OCI-LY1 (cell line): ENCODE measurements around the gene TULP3.

Source experiments
- H2AFZ ChIP-seq: fragments of 200-600 bp; sonication (generic), shearing (Covaris generic); 2 replicates; pipeline ENCODE4 v1.6.0; 2014; ENCODE audit warnings: antibody characterized with exemption, mild to moderate bottlenecking, low read length
- H3F3A ChIP-seq: fragments of 200-600 bp; sonication (generic), shearing (Covaris generic); 2 replicates; pipeline ENCODE4 v1.6.0; 2014; ENCODE audit warnings: mild to moderate bottlenecking, antibody characterized with exemption, low read length, moderate library complexity; ENCODE audit not compliant: insufficient read depth
- H3K27ac ChIP-seq: fragments of 200-600 bp; sonication (generic); 2 replicates; pipeline ENCODE4 v1.5.1; 2014; ENCODE audit warnings: low read length, mixed run types, mild to moderate bottlenecking, low read depth; ENCODE audit not compliant: poor library complexity, severe bottlenecking
- H3K27me3 ChIP-seq: fragments of 200-600 bp; sonication (generic); 2 replicates; pipeline ENCODE4 v1.6.0; 2014; ENCODE audit warnings: antibody characterized with exemption, mild to moderate bottlenecking, low read length, moderate library complexity; ENCODE audit not compliant: insufficient read depth
- H3K36me3 ChIP-seq: fragments of 200-600 bp; sonication (generic); 2 replicates; pipeline ENCODE4 v1.6.1; 2014; ENCODE audit warnings: mild to moderate bottlenecking, antibody characterized with exemption, low read length, moderate library complexity, mixed read lengths; ENCODE audit not compliant: insufficient read depth
- H3K4me1 ChIP-seq: fragments of 200-600 bp; sonication (generic); 2 replicates; pipeline ENCODE4 v1.5.1; 2014; ENCODE audit warnings: mild to moderate bottlenecking, low read length, moderate library complexity; ENCODE audit not compliant: insufficient read depth, severe bottlenecking
- H3K4me2 ChIP-seq: fragments of 200-600 bp; sonication (generic), shearing (Covaris generic); 2 replicates; pipeline ENCODE4 v1.6.1; 2014; ENCODE audit warnings: low read length
- H3K4me3 ChIP-seq: fragments of 200-600 bp; sonication (generic); 2 replicates; pipeline ENCODE4 v1.5.1; 2014; ENCODE audit warnings: low read length, low read depth, mild to moderate bottlenecking, mixed read lengths; ENCODE audit not compliant: poor library complexity, severe bottlenecking
- H3K79me2 ChIP-seq: fragments of 200-600 bp; shearing (Covaris generic); 2 replicates; pipeline ENCODE4 v1.6.1; 2016; ENCODE audit warnings: mixed run types, low read length, mixed read lengths; ENCODE audit not compliant: insufficient read depth
- H3K9ac ChIP-seq: fragments of 200-600 bp; sonication (generic), shearing (Covaris generic); 2 replicates; pipeline ENCODE4 v1.6.1; 2014; ENCODE audit warnings: mild to moderate bottlenecking, low read length, mixed read lengths
- H3K9me2 ChIP-seq: fragments of 200-600 bp; sonication (generic), shearing (Covaris generic); 2 replicates; pipeline ENCODE4 v1.6.1; 2014; ENCODE audit warnings: low read depth, mild to moderate bottlenecking, low read length, mixed read lengths
- H3K9me3 ChIP-seq: fragments of 200-600 bp; shearing (Covaris generic); 2 replicates; pipeline ENCODE4 v1.6.1; 2014; ENCODE audit warnings: low read length, mixed read lengths
- H4K20me1 ChIP-seq: fragments of 200-600 bp; sonication (generic), shearing (Covaris generic); 2 replicates; pipeline ENCODE4 v1.6.0; 2016; ENCODE audit warnings: mild to moderate bottlenecking, low read length; ENCODE audit not compliant: insufficient read depth
- CTCF ChIP-seq: fragments of 200-600 bp; sonication (generic), shearing (Covaris generic); IDR thresholded peaks from 2 replicates; pipeline ENCODE4 v1.5.1; 2017; ENCODE audit warnings: mild to moderate bottlenecking, antibody characterized with exemption, low read length, moderate library complexity, mixed read lengths
- EZH2 ChIP-seq: fragments of 200-600 bp; sonication (generic), shearing (Covaris generic); IDR thresholded peaks from 2 replicates; pipeline ENCODE4 v1.8.0; 2017; ENCODE audit warnings: borderline replicate concordance, mixed run types, mild to moderate bottlenecking, antibody characterized with exemption, low read length, moderate library complexity, mixed read lengths

Gene TULP3

GRCh38 chr12:2895051-2895451 lies 4.4 kb downstream of the TULP3 start:
- no peak overlapping the region for H2AFZ ChIP-seq

GRCh38 chr12:2895511-2895910 lies 4.8 kb downstream of the TULP3 start:
- H4K20me1 ChIP-seq: no peaks in the 10 kb centered on the region
- TF ChIP-seq EZH2 (no peak), CTCF (no peak)

More at GRCh38 chr12:2895051-2895451, 4.4 kb downstream of the TULP3 start:
- Histone ChIP-seq H3K4me3 (no peak overlapping the region), H3K27ac (no peak overlapping the region), H3K9ac (no peak overlapping the region), H3K4me1 (peaks cover 14% of the 10 kb centered on the region), H3K9me3 (no peaks in the 10 kb centered on the region), H3K79me2 (peaks cover 6% of the 10 kb centered on the region; the same call in 1 of the 2 replicates), H3K27me3 (no peaks in the 10 kb centered on the region), H4K20me1 (no peaks in the 10 kb centered on the region), H3K9me2 (no peaks in the 10 kb centered on the region), H3K4me2 (no peak overlapping the region), H3K36me3 (no peaks in the 10 kb centered on the region), H3F3A (no peaks in the 10 kb centered on the region; the same call in 1 of the 2 replicates)
- TF ChIP-seq CTCF (no peak), EZH2 (no peak)

GRCh38 chr12:2897418-2897817 lies 6.7 kb downstream of the TULP3 start:
- Histone ChIP-seq H3K79me2 (no peaks in the 10 kb centered on the region), H3K4me1 (no peaks in the 10 kb centered on the region)
- TF ChIP-seq EZH2 (no peak), CTCF (no peak)

More at GRCh38 chr12:2895511-2895910, 4.8 kb downstream of the TULP3 start:
- Histone ChIP-seq H3K79me2 (peaks cover 6% of the 10 kb centered on the region; the same call in 1 of the 2 replicates), H3K27ac (no peak overlapping the region), H3K4me1 (peaks cover 10% of the 10 kb centered on the region), H3K9me3 (no peaks in the 10 kb centered on the region), H3K36me3 (no peaks in the 10 kb centered on the region), H3K4me2 (no peak overlapping the region), H3K9me2 (no peaks in the 10 kb centered on the region), H3F3A (no peaks in the 10 kb centered on the region; the same call in 1 of the 2 replicates), H3K4me3 (no peak overlapping the region), H3K27me3 (no peaks in the 10 kb centered on the region), H2AFZ (no peak overlapping the region), H3K9ac (no peak overlapping the region)

More at GRCh38 chr12:2897418-2897817, 6.7 kb downstream of the TULP3 start:
- Histone ChIP-seq H3K36me3 (no peaks in the 10 kb centered on the region), H3K4me2 (no peak overlapping the region), H3K9me2 (no peaks in the 10 kb centered on the region), H4K20me1 (no peaks in the 10 kb centered on the region), H2AFZ (no peak overlapping the region), H3K9ac (no peak overlapping the region), H3K27ac (no peak overlapping the region), H3F3A (no peaks in the 10 kb centered on the region; the same call in 1 of the 2 replicates), H3K4me3 (no peak overlapping the region), H3K27me3 (no peaks in the 10 kb centered on the region), H3K9me3 (no peaks in the 10 kb centered on the region)
